GM23338 (cell line): ENCODE results near the gene STK38. TPM values are rescaled to one million over a fixed set of nuclear protein-coding genes. Genes with fewer than 3 reads are reported as not detected.
A peak's percentile ranks its signal among the peaks of the same experiment; 100 is the strongest.

Experiments used
- ATAC-seq: fragments of 200-7000 bp; cut with Tn5 transposase; 3 replicates; pipeline ENCODE4 v1.9.1; 2020
- DNase-seq: peaks from one replicate; pipeline ENCODE4 v3.0.0-alpha.2; 2015; ENCODE audit warnings: low spot score
- H2AFZ ChIP-seq: fragments of 200-600 bp; sonication (generic); 2 replicates; pipeline ENCODE4 v1.8.0; 2016; ENCODE audit warnings: antibody characterized with exemption, mild to moderate bottlenecking, moderate library complexity
- H3F3A ChIP-seq: fragments of 200-600 bp; sonication (generic); replicated peaks from 2 replicates; pipeline ENCODE4 v1.8.0; 2017; ENCODE audit warnings: antibody characterized with exemption, mixed run types, low read depth
- H3K27ac ChIP-seq: fragments of 200-600 bp; sonication (generic); 2 replicates; pipeline ENCODE4 v1.6.1; 2016; ENCODE audit warnings: low read depth
- H3K27me3 ChIP-seq: fragments of 200-600 bp; sonication (generic); 2 replicates; pipeline ENCODE4 v1.8.0; 2016; ENCODE audit warnings: mild to moderate bottlenecking, mixed run types, moderate library complexity; ENCODE audit not compliant: insufficient read depth
- H3K36me3 ChIP-seq: fragments of 200-600 bp; sonication (generic); 2 replicates; pipeline ENCODE4 v1.8.0; 2016; ENCODE audit warnings: mild to moderate bottlenecking; ENCODE audit not compliant: insufficient read depth
- H3K4me1 ChIP-seq: fragments of 200-600 bp; sonication (generic); 2 replicates; pipeline ENCODE4 v1.8.0; 2016; ENCODE audit warnings: mild to moderate bottlenecking, moderate library complexity; ENCODE audit not compliant: insufficient read depth
- H3K4me2 ChIP-seq: fragments of 200-600 bp; sonication (generic); 2 replicates; pipeline ENCODE4 v1.7.1; 2017; ENCODE audit warnings: mixed run types
- H3K4me3 ChIP-seq: fragments of 200-600 bp; sonication (generic); 2 replicates; pipeline ENCODE4 v1.6.1; 2016; ENCODE audit warnings: mixed run types
- H3K79me2 ChIP-seq: fragments of 200-600 bp; sonication (generic); replicated peaks from 2 replicates; pipeline ENCODE4 v1.8.0; 2017; ENCODE audit warnings: mild to moderate bottlenecking; ENCODE audit not compliant: insufficient read depth
- H3K9me2 ChIP-seq: fragments of 200-600 bp; sonication (generic); 2 replicates; pipeline ENCODE4 v1.8.0; 2017; ENCODE audit not compliant: insufficient read depth
- H4K20me1 ChIP-seq: fragments of 200-600 bp; sonication (generic); replicated peaks from 2 replicates; pipeline ENCODE4 v1.8.0; 2017; ENCODE audit warnings: mild to moderate bottlenecking; ENCODE audit not compliant: insufficient read depth
- H3K27ac Mint-ChIP-seq: 2 replicates; pipeline ENCODE4 v1.8.0; 2020; ENCODE audit warnings: inconsistent platforms, mild to moderate bottlenecking, moderate library complexity, mixed read lengths
- H3K27me3 Mint-ChIP-seq: 3 replicates; pipeline ENCODE4 v1.8.0; 2022; ENCODE audit warnings: low read depth, mild to moderate bottlenecking, moderate library complexity, mixed read lengths, inconsistent platforms; ENCODE audit not compliant: insufficient read depth, poor library complexity
- H3K36me3 Mint-ChIP-seq: 3 replicates; pipeline ENCODE4 v1.8.0; 2021; ENCODE audit warnings: low read depth, mild to moderate bottlenecking, inconsistent platforms, moderate library complexity, mixed read lengths
- H3K4me1 Mint-ChIP-seq: 3 replicates; pipeline ENCODE4 v1.8.0; 2020; ENCODE audit warnings: mild to moderate bottlenecking, inconsistent platforms, mixed read lengths
- H3K4me3 Mint-ChIP-seq: 3 replicates; pipeline ENCODE4 v1.8.0; 2021; ENCODE audit warnings: moderate library complexity, mild to moderate bottlenecking, inconsistent platforms, mixed read lengths
- H3K9me3 Mint-ChIP-seq: 3 replicates; pipeline ENCODE4 v1.8.0; 2020; ENCODE audit warnings: moderate library complexity, mild to moderate bottlenecking, inconsistent platforms, mixed read lengths
- CREB1 ChIP-seq: fragments of 250-450 bp; sonication (Bioruptor Pico); IDR thresholded peaks from 2 replicates; pipeline ENCODE4 v1.5.0; 2020; ENCODE audit warnings: low read depth, mild to moderate bottlenecking, moderate library complexity
- CTCF ChIP-seq, 2 experiments: fragments of 200-600 bp in 1 of 2; sonication (generic) in 1 of 2; conservative IDR thresholded peaks; 2 replicates each; pipeline versions ENCODE4 v1.5.1 to v1.6.1; 2016 to 2017; ENCODE audit warnings: antibody characterized with exemption in 2 of 2, low read depth in 2 of 2, mild to moderate bottlenecking in 2 of 2, moderate library complexity in 1 of 2
- EZH2phosphoT487 ChIP-seq: fragments of 200-600 bp; sonication (generic); IDR thresholded peaks from one replicate; pipeline ENCODE4 v1.8.1; 2018; ENCODE audit warnings: antibody characterized with exemption; ENCODE audit not compliant: unreplicated experiment
- JUNB ChIP-seq: IDR thresholded peaks from one replicate; pipeline ENCODE4 v1.6.1; 2016; ENCODE audit warnings: antibody characterized with exemption; ENCODE audit not compliant: unreplicated experiment
- NANOG ChIP-seq: IDR thresholded peaks from 2 replicates; pipeline ENCODE4 v1.6.1; 2016; ENCODE audit warnings: antibody characterized with exemption, borderline replicate concordance
- POLR2AphosphoS5 ChIP-seq: IDR thresholded peaks from 2 replicates; pipeline ENCODE4 v1.6.1; 2016; ENCODE audit warnings: antibody characterized with exemption, low read depth
- REST ChIP-seq: IDR thresholded peaks from one replicate; pipeline ENCODE4 v1.6.1; 2018; ENCODE audit warnings: antibody characterized with exemption; ENCODE audit not compliant: unreplicated experiment
- STAT1 ChIP-seq: IDR thresholded peaks from one replicate; pipeline ENCODE4 v1.6.1; 2016; ENCODE audit warnings: antibody characterized with exemption; ENCODE audit not compliant: unreplicated experiment
- ZNF114 ChIP-seq: fragments of 250-450 bp; sonication (Bioruptor Pico); IDR thresholded peaks from 2 replicates; pipeline ENCODE4 v1.5.0; 2020; ENCODE audit warnings: mild to moderate bottlenecking, moderate library complexity
- ZNF462 ChIP-seq: fragments of 250-450 bp; sonication (Bioruptor Pico); IDR thresholded peaks from 2 replicates; pipeline ENCODE4 v1.5.0; 2020; ENCODE audit warnings: mild to moderate bottlenecking, moderate library complexity
- polyA plus RNA-seq: library from polyadenylated mRNA; unstranded; fragments of >200 nt; fragmentation: Nextera tagmentation; extraction: Ambion mirVana; gene quantifications from 2 replicates; pipeline ENCODE4 v1.2.1, GENCODE V29; 2016
- total RNA-seq: library from RNA; depleted of rRNA; stranded (reverse); fragments of >200 nt; shearing (Covaris generic); gene quantifications from 2 replicates; pipeline ENCODE4 v1.2.3, GENCODE V29; 2014

The STK38 gene
- total and polyA plus RNA-seq, 2 experiments from 2014 or later: 10.8 to 17.4 TPM

- Histone ChIP-seq H3K4me3 (no peak overlapping the region), H3K27me3 (no peaks in the 10 kb centered on the region), H3K9me2 (no peaks in the 10 kb centered on the region), H4K20me1 (no peaks in the 10 kb centered on the region), H3K79me2 (no peaks in the 10 kb centered on the region), H2AFZ (peak overlapping the region; percentile 59; the same call in 1 of the 2 replicates), H3K4me1 (no peaks in the 10 kb centered on the region), H3K4me2 (no peak overlapping the region), H3F3A (0 out of 2 replicates have a peak, but pooled peaks cover 4% of the 10 kb centered on the region), H3K36me3 (no peaks in the 10 kb centered on the region), H3K27ac (no peak overlapping the region)
- no peak overlapping the region for H3K27ac Mint-ChIP-seq
- peaks cover 6% of the 10 kb centered on the region for H3K4me1 Mint-ChIP-seq
- TF ChIP-seq ZNF114 (CRISPR knock-in tag) (no peak), JUNB (no peak), POLR2AphosphoS5 (no peak), NANOG (no peak), CREB1 (CRISPR knock-in tag) (no peak), EZH2phosphoT487 (no peak), CTCF (conservative IDR thresholded peaks at IDR 0.05; ENCODE audit: low read depth in 2 of 2) (no peak), STAT1 (no peak), REST (no peak)
- no peak for DNase-seq
- H3K27me3 Mint-ChIP-seq: peaks cover 9% of the 10 kb centered on the region
- ATAC-seq: no peak
- 0 out of 3 replicates have a peak, but pooled peaks cover 2% of the 10 kb centered on the region for H3K9me3 Mint-ChIP-seq
- no peak overlapping the region for H3K4me3 Mint-ChIP-seq
- H3K36me3 Mint-ChIP-seq: no peaks in the 10 kb centered on the region
Observed at GRCh38 chr6:36576578-36576977, 29.3 kb upstream of the STK38 start.

GRCh38 chr6:36574679-36575078 lies 27.4 kb upstream of the STK38 start:
- TF ChIP-seq POLR2AphosphoS5: no peak
- TF ChIP-seq ZNF462 (CRISPR knock-in tag): no peak
- TF ChIP-seq NANOG: no peak
- H3K36me3 ChIP-seq: no peaks in the 10 kb centered on the region
- H3K27ac ChIP-seq: no peak overlapping the region
- H3K4me3 ChIP-seq: no peak overlapping the region
- H3F3A ChIP-seq: no peaks in the 10 kb centered on the region
- no peak for DNase-seq
- no peak overlapping the region for H2AFZ ChIP-seq
- H3K27me3 ChIP-seq: no peaks in the 10 kb centered on the region
- Mint-ChIP-seq H3K27me3 (peaks cover 6% of the 10 kb centered on the region), H3K36me3 (no peaks in the 10 kb centered on the region), H3K4me3 (no peak overlapping the region), H3K4me1 (peaks cover 5% of the 10 kb centered on the region), H3K9me3 (0 out of 3 replicates have a peak, but pooled peaks cover 5% of the 10 kb centered on the region), H3K27ac (no peak overlapping the region)
- no peaks in the 10 kb centered on the region for H3K4me1 ChIP-seq
- no peak overlapping the region for H3K4me2 ChIP-seq
- H3K9me2 ChIP-seq: no peaks in the 10 kb centered on the region
- no peaks in the 10 kb centered on the region for H3K79me2 ChIP-seq
- no peak for ATAC-seq
- H4K20me1 ChIP-seq: no peaks in the 10 kb centered on the region
